ENCODE data around the gene CDHR2. TPM values are rescaled to one million over a fixed set of nuclear protein-coding genes. Genes with fewer than 3 reads are reported as not detected.

Gene CDHR2
- total RNA-seq, 4 donors from 2014 or later, result 0.07 to 0.27 (median 0.20) TPM; not detected in 1

Small RNAs within 50 kb of the gene (microRNA-seq; reads per million reads assigned to microRNA genes)
- 0 reads per million in 2 donors for gene MIR4281 (ENCODE audit: borderline replicate concordance in 2 of 2)

Other genes with a start within 250 kb of the CDHR2 start
- gene KIAA1191, start 187.6 kb upstream of the CDHR2 start, total RNA-seq, result 100 to 1,000 TPM in 1 of 4 donors, 10 to 100 TPM in 3; 76.3 to 174 (median 84.1) TPM
- 1 to 10 TPM; 1.4 to 4.7 (median 2.4) TPM for gene ARL10, start 183.9 kb upstream of the CDHR2 start, total RNA-seq
- 10 to 100 TPM; 21.6 to 43.5 (median 33.9) TPM for gene NOP16, start 160.7 kb upstream of the CDHR2 start, total RNA-seq
- gene HIGD2A, start 160.6 kb upstream of the CDHR2 start, total RNA-seq, result 100 to 1,000 TPM; 189 to 274 (median 229) TPM
- 100 to 1,000 TPM; 261 to 386 (median 302) TPM for gene CLTB, start 132.8 kb upstream of the CDHR2 start, total RNA-seq
- gene FAF2, start 101.0 kb upstream of the CDHR2 start, total RNA-seq, result 10 to 100 TPM; 14.0 to 20.7 (median 14.7) TPM
- 1 to 10 TPM; 4.1 to 7.0 (median 6.7) TPM for gene RNF44, start 11.9 kb upstream of the CDHR2 start, total RNA-seq
- under 1 TPM; 0.35 to 0.78 (median 0.47) TPM for gene GPRIN1, start 60.8 kb downstream of the CDHR2 start, total RNA-seq
- under 1 TPM in 1 of 4 donors, not detected in 3; 0.20 TPM for gene SNCB, start 81.2 kb downstream of the CDHR2 start, total RNA-seq
- not detected for gene EIF4E1B, start 81.3 kb downstream of the CDHR2 start, total RNA-seq
- gene TSPAN17, start 98.1 kb downstream of the CDHR2 start, total RNA-seq, result 10 to 100 TPM; 13.3 to 35.7 (median 27.2) TPM

All from gastrocnemius medialis (tissue), 4 donors.